Kidney (tissue), 14 donors: ENCODE results near the gene P2RY2. TPM values are rescaled to one million over a fixed set of nuclear protein-coding genes. Genes with fewer than 3 reads are reported as not detected.

ENCODE experiments used
- DNase-seq, 5 donors: peaks; one replicate each; pipeline ENCODE4 v3.0.0-alpha.2; 2013 to 2020
- FAIRE-seq: peaks from 2 replicates; lab custom pipeline; 2012; peaks lifted over from hg19 to GRCh38; lab: Jason Lieb, UNC
- H3K27ac ChIP-seq, 2 donors: one replicate each; pipeline ENCODE4 v1.7.0; 2013; ENCODE audit warnings: low read depth in 2 of 2, low read length in 2 of 2, inconsistent platforms in 1 of 2
- H3K27me3 ChIP-seq: one replicate; pipeline ENCODE4 v1.7.1; 2013; ENCODE audit warnings: low read length, inconsistent platforms; ENCODE audit not compliant: control insufficient read depth, insufficient read depth
- H3K36me3 ChIP-seq, 3 donors: one replicate each; pipeline versions ENCODE4 v1.7.0 to v1.7.1; 2013; ENCODE audit warnings: low read length in 3 of 3, control low read depth in 1 of 3, inconsistent platforms in 1 of 3; ENCODE audit not compliant: insufficient read depth in 3 of 3, control insufficient read depth in 2 of 3
- H3K4me1 ChIP-seq, 3 donors: one replicate each; pipeline versions ENCODE4 v1.7.0 to v1.7.1; 2013; ENCODE audit warnings: low read length in 3 of 3, inconsistent platforms in 1 of 3, low read depth in 1 of 3; ENCODE audit not compliant: control insufficient read depth in 2 of 3, insufficient read depth in 2 of 3
- H3K4me3 ChIP-seq, 3 donors: one replicate each; pipeline versions ENCODE4 v1.7.0 to v1.8.1; 2013; ENCODE audit warnings: low read length in 3 of 3, control low read depth in 1 of 3, inconsistent platforms in 1 of 3
- H3K9ac ChIP-seq, 3 donors: one replicate each; pipeline versions ENCODE4 v1.7.0 to v1.7.1; 2013; ENCODE audit warnings: low read length in 3 of 3, control low read depth in 1 of 3, inconsistent platforms in 1 of 3
- H3K9me3 ChIP-seq, 3 donors: one replicate each; pipeline versions ENCODE4 v1.7.0 to v1.7.1; 2013; ENCODE audit warnings: low read length in 3 of 3, control low read depth in 1 of 3, inconsistent platforms in 1 of 3; ENCODE audit not compliant: control insufficient read depth in 2 of 3, insufficient read depth in 1 of 3
- CTCF ChIP-seq: IDR thresholded peaks from 3 replicates; pipeline ENCODE4 v1.5.1; 2012; ENCODE audit warnings: mild to moderate bottlenecking, moderate library complexity, borderline replicate concordance; ENCODE audit not compliant: insufficient read depth; ENCODE audit errors: extremely low read depth
- intact Hi-C: fragments of 100-400 bp; cut with DNase I; formaldehyde crosslinking; loops from one replicate; pipeline ENCODE4 v1.11.1; 2022
- polyA plus RNA-seq: library from polyadenylated mRNA; stranded (reverse); fragments of 350-450 nt; fragmentation: Illumina TruSeq; extraction: RNeasy Lipid Tissue Mini Kit (QIAGEN cat#74804); gene quantifications from one replicate; pipeline ENCODE4 v1.2.3, GENCODE V29; 2014; ENCODE audit warnings: low read depth, low replicate concordance; ENCODE audit not compliant: insufficient read depth
- total RNA-seq: library from RNA; stranded (reverse); fragmentation: NEBNext Ultra II Directional; extraction: Animal tissue kit (Norgen Biotek cat#: 25700); gene quantifications from one replicate; pipeline ENCODE4 v1.2.1, GENCODE V29; 2021
- donor health status: control.
- donor health status: control.
- donor health status: control.
- donor health status: control.
- donor health status: control.
- donor health status: DM: yes; HTN: yes; CAD: no.
- donor health status: Normal renal cell carcinoma (clear cell type).

P2RY2 gene
- total and polyA plus RNA-seq, 2 donors from 2014 or later = 1.3 to 9.7 TPM

DNA sequence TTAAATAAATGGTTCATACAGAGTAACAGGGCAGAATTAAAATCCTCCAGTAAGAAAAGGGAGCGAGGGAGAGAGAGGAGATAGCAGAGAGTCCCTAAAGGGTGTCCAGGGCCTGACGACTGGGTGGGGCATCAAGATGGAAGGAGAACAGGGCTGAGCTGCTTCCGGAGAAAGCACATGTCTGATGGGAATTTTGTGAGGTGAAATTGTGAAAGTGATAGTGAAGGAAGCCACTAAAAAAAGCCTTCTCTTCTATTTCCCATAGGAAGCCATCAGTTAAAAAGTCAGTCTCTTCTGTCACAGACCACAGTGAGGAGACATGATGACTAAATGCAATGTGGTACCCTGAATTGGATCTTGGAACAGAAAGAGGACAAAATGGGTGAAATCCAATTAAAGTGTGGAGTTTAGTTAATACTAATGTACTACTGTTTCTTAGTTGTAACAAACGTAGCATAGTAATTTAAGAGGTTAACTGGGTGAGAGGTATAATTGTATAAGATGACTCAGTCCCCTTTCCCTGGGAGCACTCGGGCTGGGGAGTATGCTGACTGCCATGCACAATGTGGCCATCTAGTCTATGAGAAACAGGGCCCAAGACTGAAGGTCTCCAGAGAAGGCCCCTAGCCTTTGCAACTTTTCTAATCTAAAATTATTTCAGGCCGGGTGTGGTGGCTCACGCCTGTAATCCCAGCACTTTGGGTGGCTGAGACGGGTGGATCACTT lies 46.5 kb upstream of the P2RY2 start:
- Histone ChIP-seq H3K27ac (no peak overlapping the region), H3K27me3 (no peaks in the 10 kb centered on the region), H3K9me3 (no peaks in the 10 kb centered on the region), H3K4me3 (no peak overlapping the region), H3K4me1 (peaks cover 2 to 7% (median 5%) of the 10 kb centered on the region in 3 donors), H3K36me3 (no peaks in the 10 kb centered on the region), H3K9ac (no peak overlapping the region)
- intact Hi-C loops = loop anchor here (10.0 kb wide), 1 partner anchor 447 kb away; no protein-coding TSS in a partner anchor
- no peak for TF ChIP-seq CTCF
- DNase-seq = peak in 1 of 5 donors; percentile 19
- no peak for FAIRE-seq

- Histone ChIP-seq H3K4me3 (no peak overlapping the region), H3K27me3 (no peaks in the 10 kb centered on the region), H3K36me3 (no peaks in the 10 kb centered on the region), H3K9me3 (no peaks in the 10 kb centered on the region), H3K27ac (no peak overlapping the region), H3K9ac (no peak overlapping the region), H3K4me1 (peaks cover 2 to 13% (median 13%) of the 10 kb centered on the region in 3 donors)
- FAIRE-seq (no peak), DNase-seq (peak in 1 of 5 donors; percentile 14)
- TF ChIP-seq CTCF = no peak
- intact Hi-C loops = loop anchor here (10.0 kb wide), 1 partner anchor 448 kb away; no protein-coding TSS in a partner anchor
Measured at GRCh38 chr11:73172992-73173656, 45.0 kb upstream of the P2RY2 start.

GRCh38 chr11:73173755-73174494 lies 44.2 kb upstream of the P2RY2 start:
- H3K27ac ChIP-seq = no peak overlapping the region
- no peak for FAIRE-seq
- no peak for TF ChIP-seq CTCF

More at GRCh38 chr11:73173755-73174494, 44.2 kb upstream of the P2RY2 start:
- Histone ChIP-seq H3K9me3 (no peaks in the 10 kb centered on the region), H3K9ac (no peak overlapping the region), H3K4me3 (no peak overlapping the region), H3K27me3 (no peaks in the 10 kb centered on the region), H3K4me1 (peaks cover 2 to 13% (median 13%) of the 10 kb centered on the region in 3 donors), H3K36me3 (no peaks in the 10 kb centered on the region)
- DNase-seq = peak in 1 of 5 donors; percentile 73
- intact Hi-C loops = loop anchor here (10.0 kb wide), 1 partner anchor 449 kb away; no protein-coding TSS in a partner anchor
